ENCODE measurements around the gene DPEP3.
"Not testable (repeated sequence)": the region's sequence is repeated elsewhere in the genome, so short reads cannot be mapped to it uniquely, and the experiment has no call there.

The DPEP3 gene

GRCh38 chr16:67943619-67944504 is 36.4 kb downstream of the DPEP3 start, which contains the start of gene LCAT:
Gene LCAT (minus strand): TSS chr16:67944120. CDS start chr16:67944101, 19 bp downstream.
- no peak for DNase-seq

GRCh38 chr16:67943256-67943618 is 37.1 kb downstream of the DPEP3 start:
- DNase-seq: no peak

DNA sequence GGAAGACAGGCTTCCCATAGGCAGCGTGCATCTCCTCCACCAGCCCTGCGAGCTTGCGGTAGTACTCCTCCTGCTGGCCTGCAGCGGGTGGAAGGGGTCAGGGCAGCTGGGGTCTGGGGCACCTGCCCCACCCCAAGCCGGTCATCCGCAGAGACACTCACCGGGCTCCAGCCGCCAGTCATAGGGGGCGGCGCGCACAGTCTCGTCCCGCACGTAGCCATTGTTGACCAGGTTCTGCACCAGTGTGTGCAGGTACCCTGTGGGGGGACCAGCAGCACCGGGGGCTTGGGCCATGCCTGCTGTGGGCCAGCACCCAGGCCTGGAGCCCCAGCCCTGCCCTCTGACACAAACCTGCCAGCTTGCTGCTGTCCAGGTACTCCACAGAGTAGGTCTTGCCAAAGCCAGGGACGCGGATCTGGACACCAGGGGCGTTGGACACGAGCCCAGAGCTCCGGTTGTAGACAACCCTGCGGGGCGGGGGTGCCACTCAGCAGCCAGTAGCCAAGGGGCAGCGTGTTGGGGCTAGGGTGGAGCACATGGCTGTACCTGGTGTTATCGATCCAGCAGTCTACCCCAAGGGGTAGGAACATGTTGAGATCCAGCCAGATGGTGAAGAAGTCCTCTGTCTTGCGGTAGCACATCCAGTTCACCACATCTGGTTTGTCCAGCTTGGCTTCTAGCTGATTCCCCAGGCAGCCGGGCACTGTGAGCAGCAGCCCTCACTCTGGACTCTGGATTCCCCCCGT is 37.6 kb downstream of the DPEP3 start:
- no peak for DNase-seq

DNA sequence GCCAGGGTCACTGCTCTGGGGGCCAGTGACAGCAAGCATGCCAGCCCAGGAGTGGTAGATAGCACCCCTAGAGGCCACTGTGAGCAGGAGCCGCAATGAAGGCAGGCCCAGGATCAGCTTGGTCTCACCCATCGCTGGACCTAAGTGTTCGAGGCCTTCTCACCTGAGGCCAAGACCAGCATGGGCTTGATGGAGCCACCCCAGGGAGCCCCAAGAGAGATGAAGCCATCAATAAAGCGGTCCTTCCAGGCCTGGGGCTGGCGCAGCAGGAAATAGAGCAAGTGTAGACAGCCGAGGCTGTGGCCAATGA is 38.1 kb downstream of the DPEP3 start:
- DNase-seq: peak; percentile 44 to 54

DNA sequence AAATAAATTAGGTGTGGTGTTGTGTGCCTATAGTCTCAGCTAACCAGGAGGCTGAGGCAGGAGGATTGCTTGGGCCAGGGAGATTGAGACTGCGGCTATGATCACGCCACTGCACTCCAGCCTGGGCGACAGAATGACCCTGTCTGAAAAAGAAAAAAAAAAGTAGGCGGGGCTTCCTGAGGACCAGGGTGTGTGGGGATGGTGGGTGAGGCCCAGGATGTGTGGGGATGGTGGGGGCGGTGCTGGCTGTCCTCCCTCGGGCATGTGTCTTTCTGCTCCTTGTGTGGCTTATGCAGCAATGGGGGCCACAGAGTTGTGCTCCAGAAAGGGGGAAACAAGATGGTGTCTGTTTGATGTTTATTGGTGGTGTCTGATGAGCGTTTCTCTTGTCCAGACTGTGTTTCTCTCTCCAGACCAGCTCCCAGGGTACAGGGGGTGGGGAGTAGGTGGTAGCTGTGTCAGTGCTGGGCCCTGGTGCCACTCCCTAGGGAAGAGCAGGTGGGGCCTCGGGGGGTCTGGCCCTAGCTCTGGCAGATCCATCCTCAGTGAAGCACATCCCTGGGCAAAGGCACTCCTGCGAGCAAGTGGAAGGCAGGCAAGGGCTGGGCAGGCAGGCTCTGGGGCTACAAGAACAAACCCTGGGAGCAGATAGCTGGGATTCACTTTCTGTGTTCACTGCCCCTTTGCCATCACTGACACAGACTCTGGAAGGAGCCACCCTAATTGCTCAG is 38.7 kb downstream of the DPEP3 start:
- no peak for DNase-seq

GRCh38 chr16:67940446-67941089 is 39.7 kb downstream of the DPEP3 start:
- DNase-seq: no peak

- DNase-seq: no peak
These were observed 40.5 kb downstream of the DPEP3 start for GRCh38 chr16:67939507-67940445.

DNA sequence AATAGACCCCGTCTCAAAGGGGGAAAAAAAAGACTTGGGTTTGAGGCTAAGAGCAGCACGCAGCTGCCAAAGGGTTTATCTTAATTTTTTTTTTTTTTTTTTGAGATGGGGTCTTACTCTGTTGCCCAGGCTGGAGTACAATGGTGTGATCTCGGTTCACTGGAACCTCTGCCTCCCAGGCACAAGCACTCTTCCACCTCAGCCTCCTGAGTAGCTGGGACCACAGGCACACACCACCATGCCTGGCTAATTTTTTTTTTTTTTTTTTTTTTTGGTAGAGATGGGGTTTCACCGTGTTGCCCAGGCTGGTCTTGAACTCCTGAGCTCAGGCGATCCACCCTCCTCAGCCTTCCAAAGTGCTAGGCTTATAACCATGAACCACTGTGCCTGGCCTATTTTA is 42.6 kb downstream of the DPEP3 start:
- DNase-seq: not testable (repeated sequence)

DNA sequence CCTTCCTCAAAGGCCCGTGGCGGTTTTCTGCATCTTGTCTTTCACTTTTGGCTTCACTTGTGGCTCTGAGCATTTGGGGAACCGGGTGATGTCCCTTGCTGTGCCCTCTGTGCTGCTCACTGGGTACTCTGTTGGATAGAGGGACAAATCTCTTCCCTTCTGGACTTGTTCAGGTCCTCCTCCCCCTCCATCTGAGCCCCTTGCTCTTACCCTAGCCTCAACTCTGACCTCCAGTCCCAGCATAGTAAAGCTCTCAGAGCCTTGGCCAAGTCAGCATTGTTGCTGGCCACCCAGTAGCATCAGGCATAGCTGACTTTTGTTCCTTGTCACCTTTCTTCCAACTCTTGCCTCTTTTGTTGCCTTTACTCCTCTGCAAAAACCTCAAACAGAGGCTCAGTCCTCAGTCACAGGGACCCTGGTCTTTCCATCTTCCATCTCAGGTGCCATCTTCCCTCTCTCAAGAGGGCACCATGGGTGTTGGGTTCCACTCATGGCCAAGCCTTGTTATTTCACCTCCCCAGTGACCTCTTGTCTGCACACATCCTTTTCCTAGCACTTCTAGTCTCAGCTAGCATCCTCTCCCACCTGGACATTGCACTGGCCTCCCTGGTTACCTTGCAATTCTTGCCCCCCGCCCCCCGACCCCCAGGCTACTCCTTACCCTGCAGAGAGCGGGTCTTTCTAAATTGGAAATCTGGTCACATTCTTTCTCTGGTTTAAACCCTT is 43.3 kb downstream of the DPEP3 start:
- DNase-seq: peak in 1 of 2 experiments; percentile 95

DNA sequence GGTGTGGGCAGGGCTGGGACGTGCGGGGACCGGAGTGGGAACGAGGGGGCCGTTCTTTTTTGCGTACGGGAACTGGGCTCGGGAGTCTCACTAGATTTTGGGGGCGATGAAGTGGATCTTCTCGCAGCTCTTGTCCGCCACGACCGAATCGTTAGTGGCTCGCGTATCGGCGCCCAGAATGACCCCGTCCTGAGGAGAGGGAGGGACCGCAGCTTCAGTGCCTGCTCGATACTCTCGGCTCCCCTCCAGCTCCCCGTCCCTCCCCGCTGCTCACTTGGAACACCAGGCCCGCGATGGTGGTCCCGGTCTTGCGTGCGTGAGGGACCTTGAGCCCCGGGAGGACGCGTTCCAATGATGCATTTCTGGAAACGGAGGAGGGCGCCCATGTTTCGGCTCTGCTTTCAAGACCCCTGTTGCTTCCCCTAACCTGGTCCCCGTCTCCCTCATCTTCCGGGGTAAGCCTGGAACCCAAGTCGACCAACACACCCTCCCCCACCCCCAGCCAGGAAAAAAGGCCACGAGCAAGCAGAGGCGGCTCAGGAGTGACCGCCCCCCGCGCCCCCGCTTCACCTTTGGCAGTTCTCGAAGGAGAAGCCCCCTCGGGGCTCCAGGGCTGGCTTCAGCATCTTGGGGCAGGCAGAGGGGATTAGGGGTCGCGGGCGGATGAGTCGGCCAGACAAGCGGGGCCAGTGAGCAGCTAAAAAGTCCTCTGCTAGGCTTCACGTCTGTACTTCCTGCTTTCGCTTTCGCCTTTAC is 44.0 kb downstream of the DPEP3 start, which contains the start of gene PSMB10:
PSMB10 (minus strand) TSS at position 727 of the 756 bp plus-strand sequence; CDS start at position 626, 101 bp downstream.
- peak; percentile 57 to 91 for DNase-seq

DNA sequence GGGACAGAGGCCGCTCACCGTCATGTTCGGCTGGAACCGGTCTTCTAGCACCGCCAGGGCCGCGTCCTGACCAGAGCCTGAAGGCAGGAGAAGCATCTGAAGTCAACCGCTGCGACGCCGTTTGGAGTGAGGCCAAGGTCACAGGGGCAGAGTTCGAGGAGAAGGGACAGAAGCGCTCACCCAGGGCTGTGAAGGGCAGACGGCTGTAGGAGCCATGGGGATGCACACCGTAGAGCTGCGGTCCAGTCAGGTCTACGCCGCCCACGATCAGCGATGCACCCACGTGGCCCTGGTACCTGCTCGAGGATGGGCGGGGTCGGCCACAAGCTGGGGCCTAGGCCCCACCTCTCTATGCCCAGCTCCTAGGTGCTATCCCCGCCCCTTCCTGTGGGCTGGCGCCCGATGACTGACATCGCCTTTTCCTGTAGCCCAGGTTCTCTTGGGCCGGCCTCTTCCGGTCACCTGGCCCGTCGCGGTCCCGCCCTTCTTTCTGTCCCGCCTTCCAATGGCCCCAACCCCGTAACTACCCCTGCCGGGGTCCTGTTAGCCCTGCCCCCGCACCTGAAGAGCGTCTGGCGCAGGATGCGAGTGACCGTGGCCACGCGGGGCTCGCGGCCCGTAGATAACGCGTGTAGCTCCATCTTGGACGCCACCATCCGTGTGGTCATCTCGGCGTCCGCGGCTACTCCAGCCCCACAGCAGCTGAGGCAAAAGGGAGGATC is 44.7 kb downstream of the DPEP3 start:
- DNase-seq: peak; percentile 93 to 95

GRCh38 chr16:67935101-67935401 is 45.2 kb downstream of the DPEP3 start:
- no peak for DNase-seq

- DNase-seq: no peak
These were observed 45.8 kb downstream of the DPEP3 start for GRCh38 chr16:67934306-67935100.

DNA sequence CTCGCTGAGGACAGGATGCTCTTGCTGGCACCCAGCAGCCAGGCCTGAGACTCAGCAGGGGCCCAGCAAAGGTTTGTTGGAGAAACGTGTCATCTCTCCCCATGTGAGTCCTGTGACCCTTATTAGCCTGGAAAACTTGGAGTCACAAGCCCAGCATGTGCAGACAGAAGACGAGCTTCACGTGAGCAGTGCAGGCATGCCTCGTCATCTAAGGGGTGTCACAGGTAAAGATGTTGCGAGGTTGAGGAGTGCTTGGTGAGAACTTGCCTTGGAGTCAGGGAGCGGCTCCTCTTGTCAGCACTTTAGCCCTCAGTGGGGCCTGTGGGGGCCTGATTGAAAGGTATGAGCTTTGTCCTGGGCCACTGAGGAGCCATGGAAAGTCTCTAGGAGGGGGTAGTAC is 46.5 kb downstream of the DPEP3 start:
- DNase-seq: no peak

GRCh38 chr16:67932462-67932840 is 47.8 kb downstream of the DPEP3 start:
- no peak for DNase-seq

GRCh38 chr16:67931712-67932461 is 48.4 kb downstream of the DPEP3 start, which contains the start of gene CTRL:
Gene CTRL (minus strand): TSS chr16:67931862. CDS start chr16:67931852, 10 bp downstream.
- no peak for DNase-seq

GRCh38 chr16:67930678-67931211 is 49.6 kb downstream of the DPEP3 start:
- no peak for DNase-seq

DNA sequence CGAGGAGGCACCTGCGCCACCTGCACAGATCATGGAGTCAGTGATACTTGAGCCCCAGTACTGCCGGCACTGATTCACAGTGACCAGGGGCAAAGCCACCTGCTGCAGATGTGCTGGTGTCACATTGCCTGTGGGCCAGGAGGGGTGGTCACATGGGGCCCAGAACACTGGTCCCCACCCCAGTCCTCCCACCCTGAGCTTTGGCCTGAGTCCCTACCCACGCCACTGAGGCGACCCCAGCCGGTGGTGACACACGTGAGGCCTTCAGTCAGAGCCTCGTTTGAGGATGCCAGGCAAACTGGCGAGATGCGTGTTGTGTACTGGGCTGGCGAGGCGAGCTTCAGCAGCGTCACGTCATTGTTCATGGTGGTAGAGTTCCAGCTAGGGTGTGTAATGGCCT is 50.1 kb downstream of the DPEP3 start:
- no peak for DNase-seq
